RWPE2 (cell line): ENCODE results near the gene ALOX5.

Experiments
- ATAC-seq: fragments of 200-7000 bp; cut with Tn5 transposase; 3 replicates; pipeline ENCODE4 v1.9.1; 2021; ENCODE audit warnings: low read depth
- DNase-seq: peaks from one replicate; pipeline ENCODE4 v3.0.0-alpha.2; 2020; ENCODE audit warnings: low spot score
- H3K27ac ChIP-seq: fragments of 450-650 bp; 2 replicates; pipeline ENCODE4 v1.5.1; 2017; ENCODE audit warnings: mild to moderate bottlenecking; ENCODE audit not compliant: poor library complexity, severe bottlenecking
- H3K27me3 ChIP-seq: fragments of 250-450 bp; sonication (Bioruptor Pico); 2 replicates; pipeline ENCODE4 v1.5.1; 2021; ENCODE audit warnings: mild to moderate bottlenecking, moderate library complexity; ENCODE audit not compliant: insufficient read depth, poor library complexity, severe bottlenecking
- H3K36me3 ChIP-seq: fragments of 250-450 bp; sonication (Bioruptor Pico); 2 replicates; pipeline ENCODE4 v1.5.1; 2020; ENCODE audit warnings: low read depth, mild to moderate bottlenecking, moderate library complexity
- H3K4me1 ChIP-seq: fragments of 250-450 bp; sonication (Bioruptor Pico); 2 replicates; pipeline ENCODE4 v1.5.1; 2021; ENCODE audit warnings: mild to moderate bottlenecking, moderate library complexity; ENCODE audit not compliant: insufficient read depth, poor library complexity, severe bottlenecking
- H3K4me3 ChIP-seq: fragments of 250-450 bp; sonication (Bioruptor Pico); 2 replicates; pipeline ENCODE4 v1.5.1; 2021; ENCODE audit warnings: mild to moderate bottlenecking, moderate library complexity; ENCODE audit not compliant: severe bottlenecking
- H3K9me3 ChIP-seq: fragments of 250-450 bp; sonication (Bioruptor Pico); 2 replicates; pipeline ENCODE4 v1.5.1; 2021; ENCODE audit warnings: mild to moderate bottlenecking, moderate library complexity; ENCODE audit not compliant: severe bottlenecking
- TF ChIP-seq, protein P1 (sequence below): fragments of 450-650 bp; IDR thresholded peaks from one replicate; pipeline ENCODE4 v1.5.1; 2017; ENCODE audit warnings: mild to moderate bottlenecking, moderate library complexity; ENCODE audit not compliant: poor library complexity, severe bottlenecking

ALOX5 gene

GRCh38 chr10:45441239-45442190 lies 67.5 kb downstream of the ALOX5 start:
- ATAC-seq (no peak), DNase-seq (no peak)
- Histone ChIP-seq H3K27me3 (no peaks in the 10 kb centered on the region), H3K4me1 (no peaks in the 10 kb centered on the region), H3K27ac (no peak overlapping the region), H3K36me3 (no peaks in the 10 kb centered on the region), H3K4me3 (no peak overlapping the region), H3K9me3 (no peaks in the 10 kb centered on the region)
- TF ChIP-seq, protein P1, sequence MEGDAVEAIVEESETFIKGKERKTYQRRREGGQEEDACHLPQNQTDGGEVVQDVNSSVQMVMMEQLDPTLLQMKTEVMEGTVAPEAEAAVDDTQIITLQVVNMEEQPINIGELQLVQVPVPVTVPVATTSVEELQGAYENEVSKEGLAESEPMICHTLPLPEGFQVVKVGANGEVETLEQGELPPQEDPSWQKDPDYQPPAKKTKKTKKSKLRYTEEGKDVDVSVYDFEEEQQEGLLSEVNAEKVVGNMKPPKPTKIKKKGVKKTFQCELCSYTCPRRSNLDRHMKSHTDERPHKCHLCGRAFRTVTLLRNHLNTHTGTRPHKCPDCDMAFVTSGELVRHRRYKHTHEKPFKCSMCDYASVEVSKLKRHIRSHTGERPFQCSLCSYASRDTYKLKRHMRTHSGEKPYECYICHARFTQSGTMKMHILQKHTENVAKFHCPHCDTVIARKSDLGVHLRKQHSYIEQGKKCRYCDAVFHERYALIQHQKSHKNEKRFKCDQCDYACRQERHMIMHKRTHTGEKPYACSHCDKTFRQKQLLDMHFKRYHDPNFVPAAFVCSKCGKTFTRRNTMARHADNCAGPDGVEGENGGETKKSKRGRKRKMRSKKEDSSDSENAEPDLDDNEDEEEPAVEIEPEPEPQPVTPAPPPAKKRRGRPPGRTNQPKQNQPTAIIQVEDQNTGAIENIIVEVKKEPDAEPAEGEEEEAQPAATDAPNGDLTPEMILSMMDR: no peak

- ATAC-seq: no peak
- H3K36me3 ChIP-seq: no peaks in the 10 kb centered on the region
- TF ChIP-seq, protein P1: no peak
Observed at GRCh38 chr10:45442251-45442650, 68.2 kb downstream of the ALOX5 start.

DNA sequence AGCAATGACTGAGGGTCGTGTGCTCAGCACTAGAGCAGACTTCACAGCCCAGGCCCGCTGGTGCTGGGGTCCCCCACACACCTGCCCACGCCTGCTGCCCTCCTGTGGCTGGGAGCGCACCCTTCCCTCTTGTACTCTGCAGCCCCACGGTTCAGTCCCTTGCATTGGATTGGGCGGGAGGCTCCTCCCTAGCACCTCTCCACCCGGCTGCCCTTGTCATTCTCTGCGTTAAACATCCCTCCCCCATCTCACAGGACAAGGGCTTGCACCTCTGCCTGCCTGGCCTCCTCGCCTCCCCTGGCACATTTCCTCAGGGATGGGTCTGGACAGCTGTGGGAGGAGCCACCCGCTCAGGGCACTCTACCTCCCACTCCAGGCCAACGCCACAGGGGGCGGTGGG lies 68.6 kb downstream of the ALOX5 start:
- ATAC-seq (peak; percentile 30; the same call in 1 of the 3 replicates), DNase-seq (no peak)
- Histone ChIP-seq H3K4me1 (no peaks in the 10 kb centered on the region), H3K27ac (no peak overlapping the region), H3K36me3 (no peaks in the 10 kb centered on the region), H3K4me3 (no peak overlapping the region), H3K27me3 (no peaks in the 10 kb centered on the region), H3K9me3 (no peaks in the 10 kb centered on the region)
- TF ChIP-seq, protein P1: no peak

More at GRCh38 chr10:45442251-45442650, 68.2 kb downstream of the ALOX5 start:
- Histone ChIP-seq H3K27me3 (no peaks in the 10 kb centered on the region), H3K4me3 (no peak overlapping the region), H3K9me3 (no peaks in the 10 kb centered on the region), H3K4me1 (no peaks in the 10 kb centered on the region), H3K27ac (no peak overlapping the region)
- no peak for DNase-seq

DNA sequence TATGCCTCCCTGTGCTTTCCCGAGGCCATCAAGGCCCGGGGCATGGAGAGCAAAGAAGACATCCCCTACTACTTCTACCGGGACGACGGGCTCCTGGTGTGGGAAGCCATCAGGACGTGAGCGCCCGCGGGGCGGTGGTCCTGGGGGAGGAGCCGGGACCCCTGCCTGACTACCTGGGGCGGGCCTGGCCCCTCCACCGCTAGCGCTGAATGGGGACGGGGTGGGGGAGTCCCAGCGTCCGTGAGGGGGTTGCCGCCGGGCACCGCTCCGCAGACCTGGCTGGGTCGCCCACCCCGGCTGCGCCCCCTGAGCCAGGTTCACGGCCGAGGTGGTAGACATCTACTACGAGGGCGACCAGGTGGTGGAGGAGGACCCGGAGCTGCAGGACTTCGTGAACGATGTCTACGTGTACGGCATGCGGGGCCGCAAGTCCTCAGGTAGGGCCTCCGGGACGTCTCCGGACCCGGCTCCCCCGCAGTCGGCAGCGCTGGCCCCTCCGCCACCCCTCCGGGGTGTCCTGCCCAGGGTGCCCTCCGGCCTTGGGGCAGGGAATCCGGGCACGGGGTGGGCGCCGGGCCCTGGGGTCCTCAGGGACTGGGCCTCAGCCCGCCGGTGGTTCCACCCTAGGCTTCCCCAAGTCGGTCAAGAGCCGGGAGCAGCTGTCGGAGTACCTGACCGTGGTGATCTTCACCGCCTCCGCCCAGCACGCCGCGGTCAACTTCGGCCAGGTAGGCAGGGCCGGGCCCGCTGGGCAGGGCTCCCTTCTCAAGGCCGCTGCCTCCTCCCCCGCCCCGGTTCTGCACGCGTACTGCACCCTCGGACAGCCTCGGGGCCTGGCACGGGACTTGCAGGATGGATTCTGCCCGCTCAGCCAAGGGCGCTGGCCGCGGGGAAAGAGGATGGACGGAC lies 69.3 kb downstream of the ALOX5 start:
- no peaks in the 10 kb centered on the region for H3K27me3 ChIP-seq
- H3K36me3 ChIP-seq: no peaks in the 10 kb centered on the region
- ATAC-seq: no peak
- no peaks in the 10 kb centered on the region for H3K9me3 ChIP-seq
- no peak overlapping the region for H3K27ac ChIP-seq
- no peak for DNase-seq
- H3K4me1 ChIP-seq: no peaks in the 10 kb centered on the region
- TF ChIP-seq, protein P1: no peak
- no peak overlapping the region for H3K4me3 ChIP-seq
